ENCODE results near the gene SIM2. TPM values are rescaled to one million over a fixed set of nuclear protein-coding genes. Genes with fewer than 3 reads are reported as not detected.

SIM2 gene
- total RNA-seq, 1 experiment from 2014 or later: 23.9 TPM

- H4K20me1 ChIP-seq (ENCODE audit: insufficient read depth): no peaks in the 10 kb centered on the region
- H3K27me3 ChIP-seq (ENCODE audit: insufficient read depth, low read length): no peaks in the 10 kb centered on the region
- BruUV-seq (replicated peaks): no TSS peak
Measured at GRCh38 chr21:36705679-36706481, 7.0 kb downstream of the SIM2 start.

GRCh38 chr21:36706482-36706852 is 7.6 kb downstream of the SIM2 start:
- Histone ChIP-seq H3K27ac (ENCODE audit: low read depth, low read length) (no peak overlapping the region), H3K9ac (ENCODE audit: low read length) (no peak overlapping the region), H3K9me3 (ENCODE audit: control insufficient read depth in 1 of 2, insufficient read depth in 1 of 2, low read depth in 1 of 2, low read length in 2 of 2) (no peaks in the 10 kb centered on the region), H3K9me2 (ENCODE audit: insufficient read depth) (no peaks in the 10 kb centered on the region), H4K20me1 (ENCODE audit: insufficient read depth) (no peaks in the 10 kb centered on the region), H2AFZ (ENCODE audit: low read depth, low read length, poor library complexity, severe bottlenecking) (no peak overlapping the region), H3K79me2 (ENCODE audit: insufficient read depth, low read length) (peaks cover 68% of the 10 kb centered on the region), H3K4me2 (ENCODE audit: low read length) (no peak overlapping the region), H3K4me1 (ENCODE audit: control insufficient read depth in 1 of 2, insufficient read depth in 2 of 2, low read length in 2 of 2) (peaks cover 8 to 11% of the 10 kb centered on the region in 2 experiments), H3K36me3 (ENCODE audit: control insufficient read depth in 1 of 2, insufficient read depth in 2 of 2, low read length in 2 of 2) (no peaks in the 10 kb centered on the region; a peak in 1 of 4 replicates), H3K4me3 (replicated peaks in 1 of 2; ENCODE audit: low read depth in 1 of 2, low read length in 2 of 2) (no peak overlapping the region), H3K27me3 (ENCODE audit: insufficient read depth, low read length) (no peaks in the 10 kb centered on the region)
- RAD21 ChIA-PET (ENCODE audit: low non-redundant PET in 1 of 2, low total read pairs in 2 of 2, uncharacterized antibody in 2 of 2, unreplicated experiment in 2 of 2): no interaction called here
- POLR2A ChIA-PET: no interaction called here
- CTCF ChIA-PET: no interaction called here
- DNase-seq (ENCODE audit: low read depth, low spot score) (no peak), ATAC-seq (no peak)
- no TSS peak for BruUV-seq (replicated peaks)
- intact Hi-C loops (cut with micrococcal nuclease): no loop called here
- TF ChIP-seq ELF1 (IDR thresholded peaks at IDR 0.05; ENCODE audit: borderline replicate concordance, low read depth) (no peak), POLR2A (IDR thresholded peaks at IDR 0.05; ENCODE audit: borderline replicate concordance, extremely low read depth, insufficient read depth, insufficient read length) (no peak), ATF3 (IDR thresholded peaks at IDR 0.05) (no peak), SP1 (IDR thresholded peaks at IDR 0.05; ENCODE audit: low read depth) (no peak), EZH2phosphoT487 (IDR thresholded peaks at IDR 0.05; ENCODE audit: borderline replicate concordance) (no peak), JUND (IDR thresholded peaks at IDR 0.05) (no peak), SIN3A (IDR thresholded peaks at IDR 0.05; ENCODE audit: low read depth) (no peak), POLR2AphosphoS5 (IDR thresholded peaks at IDR 0.05; ENCODE audit: low read depth, low read length) (no peak), ZFX (IDR thresholded peaks at IDR 0.05) (no peak), TCF7L2 (IDR thresholded peaks at IDR 0.05; ENCODE audit: borderline replicate concordance, extremely low read depth, insufficient read depth, insufficient read length) (no peak), MAX (IDR thresholded peaks at IDR 0.05) (no peak)

More at GRCh38 chr21:36705679-36706481, 7.0 kb downstream of the SIM2 start:
- intact Hi-C loops (cut with micrococcal nuclease): no loop called here
- Histone ChIP-seq H3K9me3 (ENCODE audit: control insufficient read depth in 1 of 2, insufficient read depth in 1 of 2, low read depth in 1 of 2, low read length in 2 of 2) (no peaks in the 10 kb centered on the region), H3K9me2 (ENCODE audit: insufficient read depth) (no peaks in the 10 kb centered on the region), H3K36me3 (ENCODE audit: control insufficient read depth in 1 of 2, insufficient read depth in 2 of 2, low read length in 2 of 2) (no peaks in the 10 kb centered on the region; a peak in 1 of 4 replicates), H3K4me2 (ENCODE audit: low read length) (no peak overlapping the region), H2AFZ (ENCODE audit: low read depth, low read length, poor library complexity, severe bottlenecking) (no peak overlapping the region), H3K79me2 (ENCODE audit: insufficient read depth, low read length) (peaks cover 74% of the 10 kb centered on the region), H3K27ac (ENCODE audit: low read depth, low read length) (no peak overlapping the region), H3K4me3 (replicated peaks in 1 of 2; ENCODE audit: low read depth in 1 of 2, low read length in 2 of 2) (no peak overlapping the region), H3K4me1 (ENCODE audit: control insufficient read depth in 1 of 2, insufficient read depth in 2 of 2, low read length in 2 of 2) (peaks cover 8 to 14% of the 10 kb centered on the region in 2 experiments), H3K9ac (ENCODE audit: low read length) (no peak overlapping the region)
- POLR2A ChIA-PET: no interaction called here
- CTCF ChIA-PET: no interaction called here
- no peak for DNase-seq (ENCODE audit: low read depth, low spot score)
- RAD21 ChIA-PET (ENCODE audit: low non-redundant PET in 1 of 2, low total read pairs in 2 of 2, uncharacterized antibody in 2 of 2, unreplicated experiment in 2 of 2): no interaction called here
- TF ChIP-seq EGR1 (IDR thresholded peaks at IDR 0.05; ENCODE audit: low read depth): no peak
- 0 out of 6 replicates have a peak, but pooled peaks of 1 of the 3 experiments have one; percentile 13 for TF ChIP-seq CTCF (IDR thresholded peaks at IDR 0.05 in 2 of 3, conservative IDR thresholded peaks at IDR 0.05 in 1 of 3; ENCODE audit: borderline replicate concordance in 1 of 3, insufficient read depth in 1 of 3, low read depth in 2 of 3, low read length in 2 of 3)
- no peak for ATAC-seq
